K562 (cell line): ENCODE measurements around the gene HLA-E. TPM values are rescaled to one million over a fixed set of nuclear protein-coding genes. Genes with fewer than 3 reads are reported as not detected.

Experiments
- ARHGAP35 ChIP-seq: fragments of 450-650 bp; IDR thresholded peaks from 2 replicates; pipeline ENCODE4 v1.6.1; 2018; ENCODE audit not compliant: partially characterized antibody
- CTCFL ChIP-seq: IDR thresholded peaks from 2 replicates; pipeline ENCODE4 v1.6.1; 2011; ENCODE audit warnings: borderline replicate concordance, low read depth, mild to moderate bottlenecking, moderate library complexity, low read length; ENCODE audit not compliant: insufficient read depth, poor library complexity, severe bottlenecking
- DACH1 ChIP-seq: fragments of 450-650 bp; IDR thresholded peaks from 2 replicates; pipeline ENCODE4 v1.6.1; 2018; ENCODE audit not compliant: partially characterized antibody
- ESRRA ChIP-seq: fragments of 450-650 bp; IDR thresholded peaks from 2 replicates; pipeline ENCODE4 v1.6.1; 2014; ENCODE audit warnings: low read depth, mild to moderate bottlenecking, moderate library complexity, borderline replicate concordance
- ETV5 ChIP-seq: sonication (generic); formaldehyde crosslinking; IDR thresholded peaks from 2 replicates; pipeline ENCODE4 v1.4.0; 2020; ENCODE audit warnings: low read depth, mild to moderate bottlenecking, missing genetic modification reagents
- FOXK2 ChIP-seq, 2 experiments: fragments of 450-650 bp; IDR thresholded peaks in 1 of 2; conservative IDR thresholded peaks in 1 of 2; 2 replicates each; pipeline ENCODE4 v1.6.1; 2016; ENCODE audit warnings: low read depth in 2 of 2, mild to moderate bottlenecking in 1 of 2
- GATAD2A ChIP-seq: fragments of 450-650 bp; IDR thresholded peaks from 2 replicates; pipeline ENCODE4 v1.6.1; 2017
- HCFC1 ChIP-seq: IDR thresholded peaks from 2 replicates; pipeline ENCODE4 v1.6.1; 2012; ENCODE audit warnings: low read depth, low read length, improper control_type of control experiment
- HEY1 ChIP-seq: fragments of 250-450 bp; sonication (Bioruptor Pico); IDR thresholded peaks from 2 replicates; pipeline ENCODE4 v1.5.0; 2020; ENCODE audit warnings: mild to moderate bottlenecking, moderate library complexity, borderline replicate concordance
- HNRNPUL1 ChIP-seq: fragments of 200-400 bp; formaldehyde crosslinking; IDR thresholded peaks from 2 replicates; pipeline ENCODE4 v1.6.1; 2017; ENCODE audit warnings: low read length
- MAFG ChIP-seq: fragments of 450-650 bp; conservative IDR thresholded peaks from 2 replicates; pipeline ENCODE4 v1.6.1; 2016; ENCODE audit warnings: missing genetic modification characterization, missing compliant biosample characterization
- NEUROD1 ChIP-seq: fragments of 150-350 bp; IDR thresholded peaks from 2 replicates; pipeline ENCODE4 v1.6.1; 2014; ENCODE audit warnings: borderline replicate concordance, low read length, low read depth; ENCODE audit not compliant: partially characterized antibody
- PHTF2 ChIP-seq: fragments of 250-450 bp; sonication (Bioruptor Pico); IDR thresholded peaks from 2 replicates; pipeline ENCODE4 v1.5.0; 2021; ENCODE audit warnings: mild to moderate bottlenecking
- SIX5 ChIP-seq, 2 experiments: IDR thresholded peaks; 2 replicates each; pipeline ENCODE4 v1.6.1; 2011; ENCODE audit warnings: low read length in 2 of 2, borderline replicate concordance in 1 of 2, low read depth in 1 of 2, mild to moderate bottlenecking in 1 of 2, moderate library complexity in 1 of 2; ENCODE audit not compliant: insufficient read depth in 1 of 2
- SMAD2 ChIP-seq: fragments of 150-350 bp; IDR thresholded peaks from 2 replicates; pipeline ENCODE4 v1.6.1; 2014; ENCODE audit warnings: low read depth, mild to moderate bottlenecking, low read length
- SMARCA4 ChIP-seq: fragments of 450-650 bp; IDR thresholded peaks from 2 replicates; pipeline ENCODE4 v1.6.1; 2016
- SP2 ChIP-seq: IDR thresholded peaks from 2 replicates; pipeline ENCODE4 v1.6.1; 2011; ENCODE audit warnings: mild to moderate bottlenecking, low read depth, low read length, moderate library complexity; ENCODE audit not compliant: poor library complexity, severe bottlenecking; ENCODE audit errors: extremely low read depth
- ZBTB1 ChIP-seq: sonication (generic); formaldehyde crosslinking; IDR thresholded peaks from 2 replicates; pipeline ENCODE4 v1.8.1; 2023; ENCODE audit warnings: missing genetic modification reagents, low read depth, mild to moderate bottlenecking, borderline replicate concordance
- ZNF146 ChIP-seq: IDR thresholded peaks from one replicate; pipeline ENCODE4 v1.6.1; 2018; ENCODE audit warnings: missing compliant biosample characterization; ENCODE audit not compliant: unreplicated experiment
- ZNF586 ChIP-seq: fragments of 450-650 bp; formaldehyde crosslinking; conservative IDR thresholded peaks from 2 replicates; pipeline ENCODE4 v1.4.0; 2020; ENCODE audit warnings: mild to moderate bottlenecking, moderate library complexity
- ZNF639 ChIP-seq, 2 experiments: fragments of 200-800 bp in 1 of 2; sonication (Bioruptor generic) in 1 of 2; sonication (generic) in 1 of 2; formaldehyde crosslinking in 1 of 2; IDR thresholded peaks in 1 of 2; conservative IDR thresholded peaks in 1 of 2; 2 replicates each; pipeline versions ENCODE4 v1.5.0 to v1.6.1; 2016 to 2020; ENCODE audit warnings: missing compliant biosample characterization in 1 of 2, missing genetic modification characterization in 1 of 2, missing genetic modification reagents in 1 of 2
- ZNF830 ChIP-seq: fragments of 250-450 bp; sonication (Bioruptor Pico); IDR thresholded peaks from 2 replicates; pipeline ENCODE4 v1.5.0; 2021; ENCODE audit warnings: mild to moderate bottlenecking
- polyA plus RNA-seq, 8 experiments: library from polyadenylated mRNA; depleted of rRNA in 4 of 8; stranded (reverse) in 5 of 8; unstranded in 3 of 8; fragments of >200 nt; fragmentation: Nextera tagmentation in 2 of 8; fragmentation: Illumina TruSeq in 1 of 8; extraction: Ambion mirVana in 2 of 8; extraction: Trizol in 1 of 8; gene quantifications; 2 replicates each; pipeline versions ENCODE4 v1.2.1 to v1.2.3, GENCODE V29; 2011 to 2014; ENCODE audit warnings: inconsistent platforms in 1 of 8, missing spikeins in 1 of 8
- total RNA-seq, 7 experiments: library from RNA; depleted of rRNA in 6 of 7; stranded (reverse); fragments of >200 nt in 6 of 7; fragmentation: Illumina TruSeq in 2 of 7; extraction: Trizol in 2 of 7; gene quantifications; 2 replicates each; pipeline versions ENCODE4 v1.2.1 to v1.2.3, GENCODE V29; 2011 to 2021; ENCODE audit warnings: low replicate concordance in 1 of 7
- TF ChIP-seq, protein P1 (sequence below): sonication (generic); formaldehyde crosslinking; IDR thresholded peaks from 2 replicates; pipeline ENCODE4 v1.8.1; 2023; ENCODE audit warnings: mild to moderate bottlenecking, missing genetic modification reagents, moderate library complexity

HLA-E gene
- total and polyA plus RNA-seq, 9 of the 15 experiments (the other 6 are each of a cell fraction or from before 2014, with no cell fraction given) = 3.2 to 39.9 (median 26.8) TPM

- no peak for TF ChIP-seq NEUROD1
- TF ChIP-seq FOXK2 (conservative IDR thresholded peaks at IDR 0.05 in 1 of 2, IDR thresholded peaks at IDR 0.05 in 1 of 2; ENCODE audit: low read depth in 2 of 2) = peak in 1 of 2 experiments; percentile 33; a peak in 1 of 4 replicates
- TF ChIP-seq DACH1 = peak; percentile 22
- no peak for TF ChIP-seq HNRNPUL1
- TF ChIP-seq PHTF2 (CRISPR knock-in tag) = no peak
- no peak for TF ChIP-seq ZNF146 (CRISPR knock-in tag)
- TF ChIP-seq ZNF830 (CRISPR knock-in tag) = no peak; the same call in 1 of the 2 replicates
- no peak; the same call in 1 of the 2 replicates for TF ChIP-seq ETV5 (CRISPR knock-in tag)
- TF ChIP-seq, protein P1, sequence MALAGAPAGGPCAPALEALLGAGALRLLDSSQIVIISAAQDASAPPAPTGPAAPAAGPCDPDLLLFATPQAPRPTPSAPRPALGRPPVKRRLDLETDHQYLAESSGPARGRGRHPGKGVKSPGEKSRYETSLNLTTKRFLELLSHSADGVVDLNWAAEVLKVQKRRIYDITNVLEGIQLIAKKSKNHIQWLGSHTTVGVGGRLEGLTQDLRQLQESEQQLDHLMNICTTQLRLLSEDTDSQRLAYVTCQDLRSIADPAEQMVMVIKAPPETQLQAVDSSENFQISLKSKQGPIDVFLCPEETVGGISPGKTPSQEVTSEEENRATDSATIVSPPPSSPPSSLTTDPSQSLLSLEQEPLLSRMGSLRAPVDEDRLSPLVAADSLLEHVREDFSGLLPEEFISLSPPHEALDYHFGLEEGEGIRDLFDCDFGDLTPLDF (CRISPR knock-in tag) = peak; percentile 37
- TF ChIP-seq CTCFL = no peak
- TF ChIP-seq SIX5 (IDR thresholded peaks at IDR 0.05; ENCODE audit: borderline replicate concordance in 1 of 2, insufficient read depth in 1 of 2, low read depth in 1 of 2, low read length in 2 of 2) = no peak
- TF ChIP-seq ZBTB1 (CRISPR knock-in tag) = no peak
- peak; percentile 89 for TF ChIP-seq MAFG (tag)
- TF ChIP-seq ZNF639 (CRISPR knock-in tag; conservative IDR thresholded peaks at IDR 0.05 in 1 of 2, IDR thresholded peaks at IDR 0.05 in 1 of 2) = no peak
- no peak for TF ChIP-seq SMAD2
- TF ChIP-seq SMARCA4 = peak; percentile 53; the same call in 1 of the 2 replicates
- TF ChIP-seq ARHGAP35 = no peak
- TF ChIP-seq SP2 = no peak
- TF ChIP-seq ZNF586 (CRISPR knock-in tag) = no peak
- TF ChIP-seq HEY1 (CRISPR knock-in tag) = peak; percentile 28; the same call in 1 of the 2 replicates
- no peak for TF ChIP-seq HCFC1
- no peak; the same call in 1 of the 2 replicates for TF ChIP-seq ESRRA
- 0 out of 2 replicates have a peak, but pooled peaks have one; percentile 19 for TF ChIP-seq GATAD2A
Measured at GRCh38 chr6:30489081-30490025, at the start of gene HLA-E (continued).
